Measurements from ENCODE around the gene LAMA5.

DNA sequence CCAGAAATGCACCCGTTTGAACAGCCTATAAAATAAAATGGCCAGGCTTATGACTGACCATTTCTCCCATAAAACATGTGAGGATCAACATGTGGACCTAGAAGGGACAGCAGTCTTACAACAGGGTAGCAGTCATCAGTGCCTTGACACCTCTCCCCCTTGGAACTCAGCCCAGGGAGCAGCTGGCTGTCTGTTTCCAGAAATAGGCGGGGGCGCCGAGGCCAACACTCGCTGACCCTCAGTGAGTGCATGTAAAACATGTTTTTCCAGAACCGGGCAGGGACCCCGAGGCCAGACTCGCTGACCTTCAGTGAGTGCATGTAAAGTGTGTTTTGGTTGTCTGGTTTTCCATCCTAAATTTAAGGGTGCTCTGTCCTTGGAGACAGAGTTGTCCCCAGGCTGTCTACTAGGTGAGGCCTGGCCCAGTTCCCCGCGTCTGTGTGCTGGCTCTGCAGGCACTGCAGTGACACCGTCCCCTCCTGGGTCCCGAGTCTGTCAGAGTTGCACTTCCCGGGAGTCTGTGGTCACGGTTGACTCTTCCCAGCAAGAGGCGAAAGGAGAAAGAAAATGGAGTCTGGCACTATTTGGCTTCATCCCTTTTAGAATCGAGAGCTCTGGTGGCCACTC is 84.1 kb downstream of the LAMA5 start:
- no peak for TF ChIP-seq POLR2A (IDR thresholded peaks at IDR 0.05)
- TF ChIP-seq, protein P1, sequence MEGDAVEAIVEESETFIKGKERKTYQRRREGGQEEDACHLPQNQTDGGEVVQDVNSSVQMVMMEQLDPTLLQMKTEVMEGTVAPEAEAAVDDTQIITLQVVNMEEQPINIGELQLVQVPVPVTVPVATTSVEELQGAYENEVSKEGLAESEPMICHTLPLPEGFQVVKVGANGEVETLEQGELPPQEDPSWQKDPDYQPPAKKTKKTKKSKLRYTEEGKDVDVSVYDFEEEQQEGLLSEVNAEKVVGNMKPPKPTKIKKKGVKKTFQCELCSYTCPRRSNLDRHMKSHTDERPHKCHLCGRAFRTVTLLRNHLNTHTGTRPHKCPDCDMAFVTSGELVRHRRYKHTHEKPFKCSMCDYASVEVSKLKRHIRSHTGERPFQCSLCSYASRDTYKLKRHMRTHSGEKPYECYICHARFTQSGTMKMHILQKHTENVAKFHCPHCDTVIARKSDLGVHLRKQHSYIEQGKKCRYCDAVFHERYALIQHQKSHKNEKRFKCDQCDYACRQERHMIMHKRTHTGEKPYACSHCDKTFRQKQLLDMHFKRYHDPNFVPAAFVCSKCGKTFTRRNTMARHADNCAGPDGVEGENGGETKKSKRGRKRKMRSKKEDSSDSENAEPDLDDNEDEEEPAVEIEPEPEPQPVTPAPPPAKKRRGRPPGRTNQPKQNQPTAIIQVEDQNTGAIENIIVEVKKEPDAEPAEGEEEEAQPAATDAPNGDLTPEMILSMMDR (IDR thresholded peaks at IDR 0.05) = no peak
- TF ChIP-seq POLR2AphosphoS5 (IDR thresholded peaks at IDR 0.05; ENCODE audit: insufficient read depth in 1 of 2, low read depth in 1 of 2) = no peak

All from vagina (tissue), 2 donors.